Endothelial cell (in vitro differentiated cells): ENCODE results near the gene CELA2B. TPM values are rescaled to one million over a fixed set of nuclear protein-coding genes. Genes with fewer than 3 reads are reported as not detected.
"Not testable (repeated sequence)": the region's sequence is repeated elsewhere in the genome, so short reads cannot be mapped to it uniquely, and the experiment has no call there.

Experiments
- DNase-seq: peaks from one replicate; pipeline ENCODE4 v3.0.0; 2021; ENCODE audit warnings: low spot score
- H3K27ac Mint-ChIP-seq: one replicate; pipeline ENCODE4 v1.8.0; 2021; ENCODE audit warnings: mixed read lengths, inconsistent platforms; ENCODE audit not compliant: unreplicated experiment
- H3K27me3 Mint-ChIP-seq: one replicate; pipeline ENCODE4 v1.8.0; 2021; ENCODE audit warnings: mild to moderate bottlenecking, moderate library complexity, mixed read lengths, inconsistent platforms; ENCODE audit not compliant: unreplicated experiment
- H3K36me3 Mint-ChIP-seq: one replicate; pipeline ENCODE4 v1.8.0; 2021; ENCODE audit warnings: mild to moderate bottlenecking, low read depth, mixed read lengths, inconsistent platforms; ENCODE audit not compliant: unreplicated experiment
- H3K4me1 Mint-ChIP-seq: one replicate; pipeline ENCODE4 v1.8.0; 2021; ENCODE audit warnings: mild to moderate bottlenecking, mixed read lengths, inconsistent platforms; ENCODE audit not compliant: unreplicated experiment
- H3K4me3 Mint-ChIP-seq: one replicate; pipeline ENCODE4 v1.8.0; 2021; ENCODE audit warnings: mild to moderate bottlenecking, mixed read lengths, inconsistent platforms; ENCODE audit not compliant: unreplicated experiment
- H3K9me3 Mint-ChIP-seq: one replicate; pipeline ENCODE4 v1.8.0; 2021; ENCODE audit warnings: mixed read lengths, inconsistent platforms; ENCODE audit not compliant: unreplicated experiment
- long read RNA-seq: library from polyadenylated mRNA; unstranded; transcript quantifications from one replicate; pipeline ENCODE4 v2.0.0, GENCODE V29; 2020; ENCODE audit not compliant: unreplicated experiment
- total RNA-seq: library from RNA; stranded (reverse); fragmentation: NEBNext Ultra II Directional; extraction: Animal tissue kit (Norgen Biotek cat#: 25700); gene quantifications from one replicate; pipeline ENCODE4 v1.2.1, GENCODE V29; 2021; ENCODE audit not compliant: unreplicated experiment
- TF ChIP-seq, protein P1 (sequence below): fragments of 200-600 bp; sonication (generic); IDR thresholded peaks from one replicate; pipeline ENCODE4 v1.5.0; 2021; ENCODE audit warnings: antibody characterized with exemption; ENCODE audit not compliant: unreplicated experiment

Gene CELA2B
- total RNA-seq: not detected
- long read RNA-seq: 0 reads

DNA sequence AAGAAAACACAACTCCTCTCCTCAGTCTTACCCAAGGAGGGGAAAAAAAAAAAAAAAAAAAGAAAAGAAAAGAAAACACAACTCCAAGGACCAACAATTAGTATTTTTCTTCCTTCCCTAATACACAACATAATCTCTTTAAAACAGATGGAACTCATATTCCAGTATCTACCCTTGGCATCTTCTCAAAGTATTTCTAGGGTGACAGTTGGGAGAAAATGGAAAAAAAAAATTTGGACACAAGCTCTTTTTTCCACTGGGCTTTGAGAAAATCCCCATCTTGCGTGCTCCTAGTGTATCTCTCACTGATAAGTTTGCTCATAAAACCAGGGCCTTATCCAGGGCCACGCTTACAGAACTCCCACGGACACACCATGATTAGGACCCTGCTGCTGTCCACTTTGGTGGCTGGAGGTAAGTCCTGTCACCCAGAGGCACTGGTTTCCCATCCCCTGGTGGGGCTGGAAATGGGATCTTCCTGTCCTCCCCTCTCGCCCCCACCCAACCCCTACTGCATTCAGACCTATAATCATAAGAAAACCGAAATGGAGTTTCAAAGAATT lies at the start of gene CELA2B:
Gene CELA2B, plus strand, starts transcription at position 353 of the 563 bp plus-strand sequence. Its CDS starts 22 bp downstream, at position 375.
- no peaks in the 10 kb centered on the region for H3K4me1 Mint-ChIP-seq
- peaks cover 2% of the 10 kb centered on the region for H3K27me3 Mint-ChIP-seq
- DNase-seq: no peak
- no peaks in the 10 kb centered on the region for H3K9me3 Mint-ChIP-seq
- H3K27ac Mint-ChIP-seq: no peak within 1 kb of the TSS
- H3K36me3 Mint-ChIP-seq: no peaks in the 10 kb centered on the region
- TF ChIP-seq, protein P1, sequence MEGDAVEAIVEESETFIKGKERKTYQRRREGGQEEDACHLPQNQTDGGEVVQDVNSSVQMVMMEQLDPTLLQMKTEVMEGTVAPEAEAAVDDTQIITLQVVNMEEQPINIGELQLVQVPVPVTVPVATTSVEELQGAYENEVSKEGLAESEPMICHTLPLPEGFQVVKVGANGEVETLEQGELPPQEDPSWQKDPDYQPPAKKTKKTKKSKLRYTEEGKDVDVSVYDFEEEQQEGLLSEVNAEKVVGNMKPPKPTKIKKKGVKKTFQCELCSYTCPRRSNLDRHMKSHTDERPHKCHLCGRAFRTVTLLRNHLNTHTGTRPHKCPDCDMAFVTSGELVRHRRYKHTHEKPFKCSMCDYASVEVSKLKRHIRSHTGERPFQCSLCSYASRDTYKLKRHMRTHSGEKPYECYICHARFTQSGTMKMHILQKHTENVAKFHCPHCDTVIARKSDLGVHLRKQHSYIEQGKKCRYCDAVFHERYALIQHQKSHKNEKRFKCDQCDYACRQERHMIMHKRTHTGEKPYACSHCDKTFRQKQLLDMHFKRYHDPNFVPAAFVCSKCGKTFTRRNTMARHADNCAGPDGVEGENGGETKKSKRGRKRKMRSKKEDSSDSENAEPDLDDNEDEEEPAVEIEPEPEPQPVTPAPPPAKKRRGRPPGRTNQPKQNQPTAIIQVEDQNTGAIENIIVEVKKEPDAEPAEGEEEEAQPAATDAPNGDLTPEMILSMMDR: no peak
- H3K4me3 Mint-ChIP-seq: no peak within 1 kb of the TSS

DNA sequence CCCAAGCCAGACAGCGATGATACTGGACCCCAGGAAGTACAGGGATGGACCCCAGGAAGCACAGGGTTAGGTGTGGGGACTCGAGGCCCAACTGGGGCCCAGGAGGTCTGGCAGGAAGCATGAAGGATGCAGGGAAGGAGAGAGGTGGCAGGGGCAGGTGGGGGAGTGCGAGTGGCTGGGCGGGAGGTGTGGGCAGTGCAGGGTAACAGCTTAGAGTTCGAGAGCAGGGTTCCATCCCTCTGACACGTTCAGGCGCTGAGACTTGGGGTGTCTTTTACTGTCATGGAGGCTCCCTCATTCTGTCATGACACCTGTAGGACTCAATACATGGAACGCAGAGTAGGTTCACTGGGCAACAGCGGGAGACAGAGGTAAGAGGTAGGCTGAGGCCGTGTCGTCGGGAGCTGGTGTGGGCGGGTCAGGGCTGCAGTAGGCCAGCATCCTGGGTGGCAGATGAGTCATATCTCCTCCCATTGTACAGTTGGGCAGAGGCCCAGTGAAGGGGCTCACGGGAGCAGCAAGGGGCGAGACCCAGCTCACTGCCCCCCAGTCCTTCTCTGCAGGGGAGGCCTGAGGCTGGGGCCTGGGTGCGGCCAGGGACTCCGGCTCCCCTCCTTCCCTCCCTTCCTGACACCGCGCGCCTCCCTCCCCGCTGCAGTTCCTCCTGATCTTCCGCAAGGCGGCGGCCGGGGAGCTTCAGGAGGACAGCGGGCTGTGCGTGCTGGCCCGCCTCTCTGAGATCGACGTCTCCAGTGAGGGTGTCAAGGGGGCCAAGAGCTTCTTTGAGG lies 49.2 kb upstream of the CELA2B start:
- peaks cover 8% of the 10 kb centered on the region for H3K4me1 Mint-ChIP-seq
- peak overlapping the region; percentile 52 for H3K27ac Mint-ChIP-seq
- H3K9me3 Mint-ChIP-seq: no peaks in the 10 kb centered on the region
- no peak overlapping the region for H3K4me3 Mint-ChIP-seq
- no peak for DNase-seq
- peaks cover 6% of the 10 kb centered on the region for H3K36me3 Mint-ChIP-seq
- H3K27me3 Mint-ChIP-seq: peaks cover 6% of the 10 kb centered on the region
- TF ChIP-seq, protein P1: no peak

DNA sequence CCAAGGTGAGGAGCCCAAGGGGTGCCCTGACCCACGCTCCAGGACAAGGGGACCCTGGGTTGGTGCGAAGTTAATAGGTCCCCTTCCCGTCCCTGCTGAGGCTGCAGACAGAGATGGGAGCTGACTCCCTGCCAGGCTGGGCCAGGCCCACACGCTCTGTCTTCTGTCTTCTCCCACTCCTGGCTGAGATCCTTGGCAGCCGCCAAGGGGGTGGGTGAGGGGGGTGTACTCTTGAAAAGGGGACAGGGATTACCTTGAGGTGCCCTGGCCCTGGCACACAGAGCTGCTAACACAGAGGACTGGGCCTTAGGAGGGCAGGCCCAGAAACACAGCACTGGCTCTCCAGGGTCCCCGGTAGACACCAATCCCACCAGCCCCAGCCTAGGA lies 48.6 kb upstream of the CELA2B start:
- Mint-ChIP-seq H3K4me3 (no peak overlapping the region), H3K27me3 (peaks cover 7% of the 10 kb centered on the region), H3K9me3 (no peaks in the 10 kb centered on the region), H3K36me3 (peaks cover 6% of the 10 kb centered on the region), H3K4me1 (peaks cover 8% of the 10 kb centered on the region), H3K27ac (no peak overlapping the region)
- TF ChIP-seq, protein P1: no peak
- no peak for DNase-seq

DNA sequence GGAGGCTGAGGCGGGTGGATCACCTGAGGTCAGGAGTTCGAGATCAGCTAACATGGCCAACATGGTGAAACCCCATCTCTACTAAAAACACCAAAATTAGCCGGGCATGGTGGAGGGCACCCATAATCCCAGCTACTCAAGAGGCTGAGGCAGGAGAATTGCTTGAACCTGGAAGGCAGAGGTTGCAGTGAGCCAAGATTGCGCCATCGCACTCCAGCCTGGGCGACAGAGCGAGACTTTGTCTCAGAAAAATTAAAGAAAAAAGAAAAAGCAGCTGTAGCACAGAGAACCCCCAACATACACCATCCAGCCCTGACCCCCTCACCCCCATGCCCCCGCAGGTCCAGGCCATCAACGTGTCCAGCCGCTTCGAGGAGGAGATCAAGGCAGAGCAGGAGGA lies 47.7 kb upstream of the CELA2B start:
- not testable (repeated sequence) for H3K27me3 Mint-ChIP-seq, H3K36me3 Mint-ChIP-seq, DNase-seq, H3K4me1 Mint-ChIP-seq, H3K27ac Mint-ChIP-seq, H3K4me3 Mint-ChIP-seq, H3K9me3 Mint-ChIP-seq

DNA sequence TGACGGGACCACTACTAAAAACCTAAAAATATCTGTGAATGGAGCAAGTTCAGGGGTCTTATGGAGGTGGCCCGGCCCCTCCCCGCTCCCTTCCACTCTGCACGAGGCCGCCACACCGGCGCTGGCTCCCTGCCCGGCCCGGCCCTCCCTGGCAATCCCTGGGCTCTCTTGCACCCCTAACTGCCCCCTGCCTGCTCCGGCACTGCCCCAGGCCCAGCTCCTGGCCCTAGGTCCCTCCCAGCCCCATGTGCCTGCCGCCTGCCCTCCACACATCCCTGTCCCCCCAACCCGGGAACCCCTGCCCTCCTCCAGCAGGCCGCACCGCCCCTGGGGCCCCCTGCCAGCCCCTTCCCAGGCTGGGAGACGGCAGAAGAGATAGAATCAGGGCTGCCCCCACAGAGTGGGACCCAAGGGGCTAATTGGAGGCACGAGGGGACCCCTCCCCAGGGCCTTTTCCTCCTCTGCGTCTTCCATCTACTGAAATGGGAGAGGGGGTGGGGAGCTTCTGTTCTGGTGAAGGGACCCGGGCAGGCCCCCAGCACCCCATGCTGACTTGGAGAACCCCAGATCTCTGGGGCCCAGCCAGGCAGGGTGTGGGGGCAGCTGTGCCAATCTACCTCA lies 47.0 kb upstream of the CELA2B start:
- no peak overlapping the region for H3K4me3 Mint-ChIP-seq
- peaks cover 8% of the 10 kb centered on the region for H3K4me1 Mint-ChIP-seq
- H3K27me3 Mint-ChIP-seq: peaks cover 6% of the 10 kb centered on the region
- DNase-seq: no peak
- H3K27ac Mint-ChIP-seq: no peak overlapping the region
- H3K9me3 Mint-ChIP-seq: no peaks in the 10 kb centered on the region
- TF ChIP-seq, protein P1: no peak
- peaks cover 6% of the 10 kb centered on the region for H3K36me3 Mint-ChIP-seq
